ENCODE data around the gene ORM1. TPM values are rescaled to one million over a fixed set of nuclear protein-coding genes. Genes with fewer than 3 reads are reported as not detected.

The ORM1 gene
- polyA plus RNA-seq, 3 donors: 2.2 to 4.9 (median 2.8) TPM

DNA sequence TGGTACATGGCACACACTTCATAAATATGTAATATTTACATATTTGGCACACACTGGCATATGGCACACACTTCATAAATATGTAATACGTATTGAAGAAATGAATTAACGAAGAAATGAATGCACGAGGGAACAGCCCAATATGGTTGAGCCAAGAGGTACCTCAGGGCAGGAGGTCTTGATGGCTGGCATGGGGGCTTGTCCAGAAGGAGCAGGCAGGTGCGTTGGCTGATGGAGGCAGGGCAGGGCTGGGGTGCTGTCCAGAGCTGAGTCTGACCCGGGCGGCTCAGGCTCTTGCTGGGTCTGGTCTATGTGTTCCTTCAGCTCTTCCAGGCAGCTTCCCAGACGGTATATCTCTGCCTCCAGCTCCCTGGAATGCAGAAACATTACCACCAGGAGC, 38.6 kb downstream of the ORM1 start:
- Mint-ChIP-seq H3K27me3 (ENCODE audit: low read depth in 3 of 3) (no peaks in the 10 kb centered on the region), H3K4me1 (peaks cover 38% of the 10 kb centered on the region)
- no peak overlapping the region for H3K4me2 ChIP-seq (replicated peaks; ENCODE audit: extremely low read depth, low read length, poor library complexity, severe bottlenecking)

DNA sequence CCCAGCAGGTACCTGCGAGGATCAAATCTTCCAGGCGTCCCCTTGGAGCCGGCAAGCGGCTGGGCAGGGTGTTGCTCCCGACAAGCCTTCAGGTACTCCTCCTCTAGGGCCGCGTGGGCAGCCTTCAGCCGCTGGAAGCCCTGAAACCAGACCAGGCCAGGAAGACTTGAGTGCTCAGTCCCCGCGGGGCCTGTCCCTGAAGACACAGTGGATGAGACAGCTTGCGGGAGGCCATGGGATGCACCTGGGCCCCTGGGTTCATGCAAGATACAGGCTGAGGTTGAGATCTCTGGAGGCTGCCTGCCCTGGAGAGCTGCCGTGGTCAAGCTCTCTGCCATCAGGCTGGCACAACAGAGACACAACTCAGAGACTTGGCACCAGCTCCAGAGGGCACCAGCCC, 39.5 kb downstream of the ORM1 start:
- Mint-ChIP-seq H3K36me3 (peaks cover 86 to 98% of the 10 kb centered on the region in 2 donors), H3K27ac (peak overlapping the region in 5 of 7 donors; percentile 68 to 98 (median 78)), H3K9me3 (peaks cover 0 to 5% (median 0%) of the 10 kb centered on the region in 7 donors), H3K4me3 (no peak overlapping the region), H3K27me3 (ENCODE audit: low read depth in 3 of 3) (no peaks in the 10 kb centered on the region), H3K4me1 (peaks cover 46% of the 10 kb centered on the region)
- Histone ChIP-seq H3K27ac (ENCODE audit: low read depth in 1 of 2, low read length in 2 of 2) (peak overlapping the region; percentile 8 to 96), H3K9me3 (replicated peaks in 1 of 2; ENCODE audit: control insufficient read depth in 1 of 2, insufficient read depth in 1 of 2, low read length in 2 of 2) (no peaks in the 10 kb centered on the region), H3K79me2 (ENCODE audit: insufficient read depth, low read length) (peaks cover 71% of the 10 kb centered on the region), H3K9ac (ENCODE audit: insufficient read depth, low read length, poor library complexity, severe bottlenecking) (no peak overlapping the region), H3K36me3 (replicated peaks in 1 of 2; ENCODE audit: control insufficient read depth in 1 of 2, insufficient read depth in 2 of 2, low read length in 2 of 2) (peaks cover 83 to 89% of the 10 kb centered on the region in 2 donors), H3K27me3 (ENCODE audit: control insufficient read depth in 2 of 2, insufficient read depth in 2 of 2, low read length in 2 of 2) (no peaks in the 10 kb centered on the region), H3K4me3 (replicated peaks in 1 of 3; ENCODE audit: low read depth in 2 of 3, low read length in 3 of 3) (no peak overlapping the region), H3K4me1 (ENCODE audit: control insufficient read depth in 1 of 2, insufficient read depth in 2 of 2, low read length in 2 of 2) (peaks cover 41 to 44% of the 10 kb centered on the region in 2 donors), H4K20me1 (ENCODE audit: insufficient read depth, low read length) (peaks cover 52% of the 10 kb centered on the region), H2AFZ (ENCODE audit: insufficient read depth, low read depth, low read length, poor library complexity, severe bottlenecking) (no peak overlapping the region), H3K4me2 (replicated peaks; ENCODE audit: extremely low read depth, low read length, poor library complexity, severe bottlenecking) (no peak overlapping the region)
- 85% methylated on average over 12 of the region's 12 CpGs for WGBS (ENCODE audit: insufficient coverage)
- intact Hi-C loops (cut with micrococcal nuclease): loop anchor here in 1 of 2 donors (5.0 kb wide), 1 partner anchor 35 kb away; no protein-coding TSS in a partner anchor
- no peak for DNase-seq
- TF ChIP-seq, protein P1, sequence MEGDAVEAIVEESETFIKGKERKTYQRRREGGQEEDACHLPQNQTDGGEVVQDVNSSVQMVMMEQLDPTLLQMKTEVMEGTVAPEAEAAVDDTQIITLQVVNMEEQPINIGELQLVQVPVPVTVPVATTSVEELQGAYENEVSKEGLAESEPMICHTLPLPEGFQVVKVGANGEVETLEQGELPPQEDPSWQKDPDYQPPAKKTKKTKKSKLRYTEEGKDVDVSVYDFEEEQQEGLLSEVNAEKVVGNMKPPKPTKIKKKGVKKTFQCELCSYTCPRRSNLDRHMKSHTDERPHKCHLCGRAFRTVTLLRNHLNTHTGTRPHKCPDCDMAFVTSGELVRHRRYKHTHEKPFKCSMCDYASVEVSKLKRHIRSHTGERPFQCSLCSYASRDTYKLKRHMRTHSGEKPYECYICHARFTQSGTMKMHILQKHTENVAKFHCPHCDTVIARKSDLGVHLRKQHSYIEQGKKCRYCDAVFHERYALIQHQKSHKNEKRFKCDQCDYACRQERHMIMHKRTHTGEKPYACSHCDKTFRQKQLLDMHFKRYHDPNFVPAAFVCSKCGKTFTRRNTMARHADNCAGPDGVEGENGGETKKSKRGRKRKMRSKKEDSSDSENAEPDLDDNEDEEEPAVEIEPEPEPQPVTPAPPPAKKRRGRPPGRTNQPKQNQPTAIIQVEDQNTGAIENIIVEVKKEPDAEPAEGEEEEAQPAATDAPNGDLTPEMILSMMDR (IDR thresholded peaks at IDR 0.05): no peak

More for the DNA sequence above, 38.6 kb downstream of the ORM1 start:
- H3K9me3 Mint-ChIP-seq: peaks cover 0 to 5% (median 0%) of the 10 kb centered on the region in 7 donors
- peaks cover 86 to 98% of the 10 kb centered on the region in 2 donors for H3K36me3 Mint-ChIP-seq
- peak overlapping the region in 1 of 2 donors; percentile 96 for H3K27ac ChIP-seq (ENCODE audit: low read depth in 1 of 2, low read length in 2 of 2)
- H3K9ac ChIP-seq (ENCODE audit: insufficient read depth, low read length, poor library complexity, severe bottlenecking): no peak overlapping the region
- H3K79me2 ChIP-seq (ENCODE audit: insufficient read depth, low read length): peaks cover 78% of the 10 kb centered on the region
- H4K20me1 ChIP-seq (ENCODE audit: insufficient read depth, low read length): peaks cover 60% of the 10 kb centered on the region
- H2AFZ ChIP-seq (ENCODE audit: insufficient read depth, low read depth, low read length, poor library complexity, severe bottlenecking): no peak overlapping the region
- H3K4me1 ChIP-seq (ENCODE audit: control insufficient read depth in 1 of 2, insufficient read depth in 2 of 2, low read length in 2 of 2): peaks cover 32 to 35% of the 10 kb centered on the region in 2 donors
- H3K4me3 Mint-ChIP-seq: no peak overlapping the region
- no peak for DNase-seq
- peak overlapping the region in 4 of 7 donors; percentile 16 to 89 (median 62) for H3K27ac Mint-ChIP-seq
- TF ChIP-seq, protein P1 (IDR thresholded peaks at IDR 0.05): no peak
- 100% methylated on average over 2 of the region's 7 CpGs for WGBS (ENCODE audit: insufficient coverage)
- no peak overlapping the region for H3K4me3 ChIP-seq (replicated peaks in 1 of 3; ENCODE audit: low read depth in 2 of 3, low read length in 3 of 3)
- no peaks in the 10 kb centered on the region for H3K27me3 ChIP-seq (ENCODE audit: control insufficient read depth in 2 of 2, insufficient read depth in 2 of 2, low read length in 2 of 2)
- H3K36me3 ChIP-seq (replicated peaks in 1 of 2; ENCODE audit: control insufficient read depth in 1 of 2, insufficient read depth in 2 of 2, low read length in 2 of 2): peaks cover 88 to 92% of the 10 kb centered on the region in 2 donors
- no peaks in the 10 kb centered on the region for H3K9me3 ChIP-seq (replicated peaks in 1 of 2; ENCODE audit: control insufficient read depth in 1 of 2, insufficient read depth in 1 of 2, low read length in 2 of 2)
- intact Hi-C loops (cut with micrococcal nuclease): loop anchor here in 1 of 2 donors (5.0 kb wide), 1 partner anchor 36 kb away; no protein-coding TSS in a partner anchor
